Sigmoid colon (tissue), 7 donors: ENCODE results near the gene MC1R. TPM values are rescaled to one million over a fixed set of nuclear protein-coding genes. Genes with fewer than 3 reads are reported as not detected.

ENCODE experiments used
- DNase-seq: peaks from one replicate; pipeline ENCODE4 v3.0.0-alpha.2; 2019
- H3K27ac ChIP-seq, 4 donors: fragments of 200-600 bp; sonication (generic); one replicate each; pipeline ENCODE4 v1.5.1; 2016 to 2019; ENCODE audit warnings: mild to moderate bottlenecking in 1 of 4
- H3K27me3 ChIP-seq, 3 donors: fragments of 200-600 bp; sonication (generic); one replicate each; pipeline ENCODE4 v1.5.1; 2019; ENCODE audit warnings: mild to moderate bottlenecking in 1 of 3
- H3K36me3 ChIP-seq, 4 donors: fragments of 200-600 bp; sonication (generic); one replicate each; pipeline ENCODE4 v1.5.1; 2016 to 2019
- H3K4me1 ChIP-seq, 4 donors: fragments of 200-600 bp; sonication (generic); one replicate each; pipeline ENCODE4 v1.5.1; 2017 to 2019
- H3K4me3 ChIP-seq, 4 donors: fragments of 200-600 bp; sonication (generic); one replicate each; pipeline ENCODE4 v1.5.1; 2017 to 2019; ENCODE audit warnings: mild to moderate bottlenecking in 2 of 4, moderate library complexity in 1 of 4
- H3K9me3 ChIP-seq, 4 donors: fragments of 200-600 bp in 3 of 4; sonication (generic) in 3 of 4; one replicate each; pipeline versions ENCODE4 v1.5.1 to v1.6.1; 2013 to 2019
- CTCF ChIP-seq, 4 experiments: fragments of 450-650 bp in 3 of 4; fragments of 200-600 bp in 1 of 4; IDR thresholded peaks; one replicate each; pipeline ENCODE4 v1.5.1; 2016 to 2019; ENCODE audit warnings: antibody characterized with exemption in 4 of 4, mild to moderate bottlenecking in 3 of 4, moderate library complexity in 2 of 4
- EP300 ChIP-seq, 4 donors: sonication (generic); formaldehyde crosslinking; IDR thresholded peaks; one replicate each; pipeline ENCODE4 v1.6.1; 2017; ENCODE audit warnings: antibody characterized with exemption in 4 of 4
- POLR2A ChIP-seq, 2 donors: fragments of 450-650 bp; IDR thresholded peaks; one replicate each; pipeline ENCODE4 v1.6.1; 2016; ENCODE audit warnings: antibody characterized with exemption in 2 of 2, mild to moderate bottlenecking in 2 of 2, moderate library complexity in 2 of 2
- POLR2AphosphoS5 ChIP-seq, 4 donors: sonication (generic); formaldehyde crosslinking; IDR thresholded peaks; one replicate each; pipeline ENCODE4 v1.6.1; 2017; ENCODE audit warnings: antibody characterized with exemption in 4 of 4
- WGBS, 2 donors: extraction: QIAGEN DNeasy Blood & Tissue Kit; methylation state at CpG; one replicate each; pipeline ENCODE4 v1.1.7; 2013; 5-methylcytosine and 5-hydroxymethylcytosine counted together
- intact Hi-C: fragments of 100-400 bp; cut with DNase I; formaldehyde crosslinking; loops from one replicate; pipeline ENCODE4 v1.15.1; 2023
- polyA plus RNA-seq, 3 donors: library from polyadenylated mRNA; stranded (reverse); fragments of 200-250 nt; gene quantifications; one replicate each; pipeline ENCODE4 v1.2.3, GENCODE V29; 2013
- total RNA-seq, 4 donors: library from RNA; depleted of rRNA; stranded (reverse); fragments of >200 nt; gene quantifications; one replicate each; pipeline ENCODE4 v1.1.0, GENCODE V29; 2016
- donor health status: healthy with polysubstance abuse.
- donor health status: Bipolar disorder and iron deficiency.
- donor health status: healthy.

The MC1R gene
- total and polyA plus RNA-seq, 7 donors = 2.1 to 8.0 (median 4.9) TPM; not detected in 2

- Histone ChIP-seq H3K36me3 (peaks cover 45 to 100% (median 87%) of the 10 kb centered on the region in 4 donors), H3K27ac (peak overlapping the region in 1 of 4 donors; percentile 9), H3K9me3 (no peaks in the 10 kb centered on the region), H3K4me3 (no peak overlapping the region), H3K4me1 (peaks cover 0 to 4% (median 0%) of the 10 kb centered on the region in 4 donors), H3K27me3 (no peaks in the 10 kb centered on the region)
- WGBS, 2 donors = 90 to 93% methylated on average over 16 of the region's 16 CpGs
- no peak for DNase-seq
- TF ChIP-seq POLR2A (IDR thresholded peaks at IDR 0.05) (no peak), CTCF (IDR thresholded peaks at IDR 0.05) (no peak), EP300 (IDR thresholded peaks at IDR 0.05) (no peak), POLR2AphosphoS5 (IDR thresholded peaks at IDR 0.05) (no peak)
- intact Hi-C loops = no loop called here
Measured at GRCh38 chr16:89890886-89891657, 27.6 kb upstream of the MC1R start.

GRCh38 chr16:89892055-89892630, 26.5 kb upstream of the MC1R start:
- H3K36me3 ChIP-seq = peaks cover 46 to 100% (median 88%) of the 10 kb centered on the region in 4 donors
- intact Hi-C loops = no loop called here
- TF ChIP-seq POLR2A (IDR thresholded peaks at IDR 0.05) (no peak), EP300 (IDR thresholded peaks at IDR 0.05) (no peak), POLR2AphosphoS5 (IDR thresholded peaks at IDR 0.05) (no peak), CTCF (IDR thresholded peaks at IDR 0.05) (no peak)

GRCh38 chr16:89892635-89893034, 26.0 kb upstream of the MC1R start:
- peaks cover 42 to 100% (median 87%) of the 10 kb centered on the region in 4 donors for H3K36me3 ChIP-seq
- WGBS, 2 donors = 95 to 97% methylated on average over 9 of the region's 9 CpGs

More at GRCh38 chr16:89892055-89892630, 26.5 kb upstream of the MC1R start:
- H3K9me3 ChIP-seq = no peaks in the 10 kb centered on the region
- DNase-seq = no peak
- H3K4me3 ChIP-seq = no peak overlapping the region
- no peaks in the 10 kb centered on the region for H3K27me3 ChIP-seq
- H3K27ac ChIP-seq = no peak overlapping the region
- WGBS, 2 donors = 95% methylated on average over 18 of the region's 18 CpGs
- H3K4me1 ChIP-seq = peaks cover 0 to 4% (median 0%) of the 10 kb centered on the region in 4 donors

More at GRCh38 chr16:89892635-89893034, 26.0 kb upstream of the MC1R start:
- no peak for TF ChIP-seq POLR2A (IDR thresholded peaks at IDR 0.05)
- no peak for TF ChIP-seq POLR2AphosphoS5 (IDR thresholded peaks at IDR 0.05)
- TF ChIP-seq CTCF (IDR thresholded peaks at IDR 0.05) = no peak
- no peak for TF ChIP-seq EP300 (IDR thresholded peaks at IDR 0.05)
- Histone ChIP-seq H3K27me3 (no peaks in the 10 kb centered on the region), H3K4me3 (no peak overlapping the region), H3K9me3 (no peaks in the 10 kb centered on the region), H3K4me1 (peaks cover 0 to 4% (median 0%) of the 10 kb centered on the region in 4 donors), H3K27ac (no peak overlapping the region)
- DNase-seq = no peak
- intact Hi-C loops = no loop called here
